GM18499 (cell line): Measurements from ENCODE around the gene HIF1A.
"Not testable (repeated sequence)": the region's sequence is repeated elsewhere in the genome, so short reads cannot be mapped to it uniquely, and the experiment has no call there.

Experiments
- ATAC-seq: cut with Tn5 transposase; IDR thresholded peaks from one replicate; pipeline ENCODE4 v1.9.1; 2021; ENCODE audit warnings: moderate number of reproducible peaks; ENCODE audit not compliant: insufficient read depth, unreplicated experiment

Gene HIF1A

GRCh38 chr14:61705017-61705416 is 9.7 kb downstream of the HIF1A start:
- no peak for ATAC-seq

- no peak for ATAC-seq
Measured at GRCh38 chr14:61706096-61706690, 10.9 kb downstream of the HIF1A start.

GRCh38 chr14:61707774-61708173 is 12.5 kb downstream of the HIF1A start:
- not testable (repeated sequence) for ATAC-seq

GRCh38 chr14:61708693-61709092 is 13.4 kb downstream of the HIF1A start:
- ATAC-seq: not testable (repeated sequence)

- ATAC-seq: no peak
Measured at GRCh38 chr14:61710853-61711817, 15.8 kb downstream of the HIF1A start.

GRCh38 chr14:61712137-61712536 is 16.8 kb downstream of the HIF1A start:
- no peak for ATAC-seq

- ATAC-seq: no peak
Measured at GRCh38 chr14:61713724-61714437, 18.6 kb downstream of the HIF1A start.

GRCh38 chr14:61716956-61717355 is 21.6 kb downstream of the HIF1A start:
- no peak for ATAC-seq

- no peak for ATAC-seq
Measured at GRCh38 chr14:61718039-61718438, 22.7 kb downstream of the HIF1A start.

- ATAC-seq: no peak
Measured at GRCh38 chr14:61719344-61720293, 24.3 kb downstream of the HIF1A start.

- no peak for ATAC-seq
Measured at GRCh38 chr14:61720294-61720661, 25.0 kb downstream of the HIF1A start.

GRCh38 chr14:61720741-61721140 is 25.4 kb downstream of the HIF1A start:
- no peak for ATAC-seq

GRCh38 chr14:61724133-61724532 is 28.8 kb downstream of the HIF1A start:
- no peak for ATAC-seq

GRCh38 chr14:61726778-61727658 is 31.7 kb downstream of the HIF1A start:
- no peak for ATAC-seq

- no peak for ATAC-seq
Measured at GRCh38 chr14:61730756-61731373, 35.6 kb downstream of the HIF1A start.

GRCh38 chr14:61733972-61734371 is 38.7 kb downstream of the HIF1A start:
- ATAC-seq: no peak

- no peak for ATAC-seq
Measured at GRCh38 chr14:61736751-61737150, 41.4 kb downstream of the HIF1A start.

GRCh38 chr14:61737915-61738314 is 42.6 kb downstream of the HIF1A start:
- ATAC-seq: no peak

GRCh38 chr14:61739133-61739532 is 43.8 kb downstream of the HIF1A start:
- no peak for ATAC-seq
